Vagina (tissue), 2 donors: ENCODE data around the gene TMEM135. TPM values are rescaled to one million over a fixed set of nuclear protein-coding genes. Genes with fewer than 3 reads are reported as not detected.
"Not testable (repeated sequence)": the region's sequence is repeated elsewhere in the genome, so short reads cannot be mapped to it uniquely, and the experiment has no call there.

Source experiments
- DNase-seq, 2 donors: peaks; one replicate each; pipeline ENCODE4 v3.0.0-alpha.2; 2017; ENCODE audit errors: extremely low spot score in 2 of 2
- H3K27ac ChIP-seq: fragments of 200-600 bp; sonication (generic); one replicate; pipeline ENCODE4 v1.5.1; 2019
- H3K27me3 ChIP-seq: fragments of 200-600 bp; sonication (generic); one replicate; pipeline ENCODE4 v1.5.1; 2019
- H3K36me3 ChIP-seq, 2 donors: fragments of 200-600 bp; sonication (generic); one replicate each; pipeline ENCODE4 v1.5.1; 2017 to 2019
- H3K4me1 ChIP-seq: fragments of 200-600 bp; sonication (generic); one replicate; pipeline ENCODE4 v1.5.1; 2019
- H3K4me3 ChIP-seq, 2 donors: fragments of 200-600 bp; sonication (generic); 1 replicate in 1 of 2; 2 replicates in 1 of 2; pipeline ENCODE4 v1.5.1; 2016 to 2019
- H3K9me3 ChIP-seq: fragments of 200-600 bp; sonication (generic); one replicate; pipeline ENCODE4 v1.5.1; 2019
- CTCF ChIP-seq, 3 experiments: fragments of 450-650 bp in 2 of 3; fragments of 200-600 bp in 1 of 3; sonication (generic) in 1 of 3; IDR thresholded peaks; one replicate each; pipeline ENCODE4 v1.5.1; 2017 to 2019; ENCODE audit warnings: antibody characterized with exemption in 3 of 3, mild to moderate bottlenecking in 2 of 3, moderate library complexity in 2 of 3
- POLR2A ChIP-seq, 2 donors: fragments of 450-650 bp; IDR thresholded peaks; one replicate each; pipeline ENCODE4 v1.6.1; 2017; ENCODE audit warnings: antibody characterized with exemption in 2 of 2, mild to moderate bottlenecking in 2 of 2, moderate library complexity in 2 of 2
- POLR2AphosphoS5 ChIP-seq, 2 donors: sonication (generic); formaldehyde crosslinking; IDR thresholded peaks; one replicate each; pipeline ENCODE4 v1.9.0; 2017; ENCODE audit warnings: antibody characterized with exemption in 2 of 2, mild to moderate bottlenecking in 2 of 2, low read depth in 1 of 2; ENCODE audit not compliant: insufficient read depth in 1 of 2
- intact Hi-C: fragments of 100-400 bp; cut with DNase I; formaldehyde crosslinking; loops from one replicate; pipeline ENCODE4 v1.15.1; 2023
- total RNA-seq: library from RNA; depleted of rRNA; stranded (reverse); fragments of >200 nt; gene quantifications from one replicate; pipeline ENCODE4 v1.2.3, GENCODE V29; 2016

Gene TMEM135
- total RNA-seq, 1 donor from 2014 or later, result 17.2 TPM

GRCh38 chr11:87092159-87092558 is 54.4 kb downstream of the TMEM135 start:
- H3K27ac ChIP-seq, result no peak overlapping the region
- intact Hi-C loops, result no loop called here
- H3K36me3 ChIP-seq, result peaks cover 0 to 10% of the 10 kb centered on the region in 2 donors
- H3K27me3 ChIP-seq, result no peaks in the 10 kb centered on the region
- TF ChIP-seq POLR2A (IDR thresholded peaks at IDR 0.05), result no peak
- no peaks in the 10 kb centered on the region for H3K9me3 ChIP-seq
- DNase-seq, result no peak
- H3K4me1 ChIP-seq, result no peaks in the 10 kb centered on the region
- H3K4me3 ChIP-seq, result no peak overlapping the region

- peaks cover 0 to 10% of the 10 kb centered on the region in 2 donors for H3K36me3 ChIP-seq
- H3K4me1 ChIP-seq, result no peaks in the 10 kb centered on the region
- H3K27me3 ChIP-seq, result no peaks in the 10 kb centered on the region
- intact Hi-C loops, result no loop called here
- no peak overlapping the region for H3K27ac ChIP-seq
- DNase-seq, result no peak
- no peak for TF ChIP-seq POLR2AphosphoS5 (IDR thresholded peaks at IDR 0.05; ENCODE audit: insufficient read depth in 1 of 2, low read depth in 1 of 2)
- no peak for TF ChIP-seq CTCF (IDR thresholded peaks at IDR 0.05)
- no peak for TF ChIP-seq POLR2A (IDR thresholded peaks at IDR 0.05)
- H3K4me3 ChIP-seq, result no peak overlapping the region
- no peaks in the 10 kb centered on the region for H3K9me3 ChIP-seq
These were observed 54.8 kb downstream of the TMEM135 start for GRCh38 chr11:87092567-87092966.

- no peak for DNase-seq
- no peaks in the 10 kb centered on the region for H3K27me3 ChIP-seq
- TF ChIP-seq CTCF (IDR thresholded peaks at IDR 0.05) (no peak), POLR2A (IDR thresholded peaks at IDR 0.05) (no peak), POLR2AphosphoS5 (IDR thresholded peaks at IDR 0.05; ENCODE audit: insufficient read depth in 1 of 2, low read depth in 1 of 2) (no peak)
- no peak overlapping the region for H3K4me3 ChIP-seq
- H3K9me3 ChIP-seq, result no peaks in the 10 kb centered on the region
- H3K36me3 ChIP-seq, result peaks cover 0 to 10% of the 10 kb centered on the region in 2 donors
- no peaks in the 10 kb centered on the region for H3K4me1 ChIP-seq
- intact Hi-C loops, result no loop called here
- no peak overlapping the region for H3K27ac ChIP-seq
These were observed 59.8 kb downstream of the TMEM135 start for GRCh38 chr11:87097582-87097981.

- Histone ChIP-seq H3K4me3 (no peak overlapping the region), H3K27me3 (no peaks in the 10 kb centered on the region), H3K27ac (no peak overlapping the region), H3K4me1 (no peaks in the 10 kb centered on the region), H3K9me3 (no peaks in the 10 kb centered on the region), H3K36me3 (no peaks in the 10 kb centered on the region)
- TF ChIP-seq POLR2A (IDR thresholded peaks at IDR 0.05), result no peak
- TF ChIP-seq POLR2AphosphoS5 (IDR thresholded peaks at IDR 0.05; ENCODE audit: insufficient read depth in 1 of 2, low read depth in 1 of 2), result no peak
- no peak for TF ChIP-seq CTCF (IDR thresholded peaks at IDR 0.05)
- intact Hi-C loops, result no loop called here
- no peak for DNase-seq
These were observed 64.3 kb downstream of the TMEM135 start for GRCh38 chr11:87101956-87102580.

- H3K4me3 ChIP-seq, H3K27me3 ChIP-seq, H3K4me1 ChIP-seq, H3K27ac ChIP-seq, intact Hi-C loops, DNase-seq, H3K36me3 ChIP-seq, H3K9me3 ChIP-seq: not testable (repeated sequence)
These were observed 68.1 kb downstream of the TMEM135 start for GRCh38 chr11:87105826-87106225.

- H3K27ac ChIP-seq, DNase-seq, intact Hi-C loops, H3K4me3 ChIP-seq, H3K36me3 ChIP-seq, H3K27me3 ChIP-seq, H3K9me3 ChIP-seq, H3K4me1 ChIP-seq: not testable (repeated sequence)
These were observed 69.6 kb downstream of the TMEM135 start for GRCh38 chr11:87107379-87107778.
